IMR-90 (cell line): ENCODE results near the gene SLC25A25. TPM values are rescaled to one million over a fixed set of nuclear protein-coding genes. Genes with fewer than 3 reads are reported as not detected.

Experiments used
- ATAC-seq: fragments of 200-7000 bp; cut with Tn5 transposase; 2 replicates; pipeline ENCODE4 v1.9.1; 2020; ENCODE audit warnings: low read depth, mild to moderate bottlenecking, moderate library complexity
- BruUV-seq: library from RNA; stranded (reverse); fragments of 400-500 nt; replicated peaks from 2 replicates; lab custom pipeline; 2021; lab: Mats Ljungman, UMichigan
- CTCF ChIA-PET: fragments of 300-600 bp; formaldehyde crosslinking; extraction: SDS; loops from one replicate; lab custom pipeline; 2021; ENCODE audit warnings: antibody characterized with exemption; lab: Yijun Ruan, JAX
- POLR2A ChIA-PET: fragments of 300-600 bp; sonication (Branson Sonifier 250); formaldehyde crosslinking; loops from one replicate; lab custom pipeline; 2022; ENCODE audit warnings: antibody characterized with exemption; ENCODE audit not compliant: unreplicated experiment; lab: Charles Lee
- DNase-seq: peaks from one replicate; pipeline ENCODE4 v3.0.0; 2013
- H2AFZ ChIP-seq: replicated peaks from 2 replicates; pipeline ENCODE3; 2013; ENCODE audit warnings: low read length, mild to moderate bottlenecking; ENCODE audit not compliant: poor library complexity
- H2AK5ac ChIP-seq: 2 replicates; pipeline ENCODE4 v1.6.1; 2013; ENCODE audit warnings: low read depth, low read length, inconsistent platforms
- H2AK9ac ChIP-seq: replicated peaks from 2 replicates; pipeline ENCODE3; 2013; ENCODE audit warnings: mild to moderate bottlenecking, low read depth, low read length, moderate library complexity; ENCODE audit not compliant: poor library complexity
- H2BK120ac ChIP-seq: 2 replicates; pipeline ENCODE4 v1.6.1; 2013; ENCODE audit warnings: low read depth, low read length, inconsistent platforms
- H2BK15ac ChIP-seq: 3 replicates; pipeline ENCODE4 v1.6.1; 2013; ENCODE audit warnings: low read depth, low read length, inconsistent platforms
- H2BK20ac ChIP-seq: 2 replicates; pipeline ENCODE4 v1.6.1; 2013; ENCODE audit warnings: low read depth, mild to moderate bottlenecking, inconsistent platforms, low read length, moderate library complexity
- H2BK5ac ChIP-seq: 2 replicates; pipeline ENCODE4 v1.6.1; 2013; ENCODE audit warnings: mild to moderate bottlenecking, low read depth, low read length, inconsistent platforms; ENCODE audit not compliant: poor library complexity, severe bottlenecking
- H3K14ac ChIP-seq: replicated peaks from 2 replicates; pipeline ENCODE4 v1.6.1; 2013; ENCODE audit warnings: low read depth, low read length, inconsistent platforms
- H3K18ac ChIP-seq: 2 replicates; pipeline ENCODE4 v1.6.1; 2013; ENCODE audit warnings: low read depth, low read length, control low read depth
- H3K23ac ChIP-seq: 2 replicates; pipeline ENCODE4 v1.6.1; 2013; ENCODE audit warnings: low read depth, low read length, inconsistent platforms
- H3K27ac ChIP-seq: 2 replicates; pipeline ENCODE4 v1.5.1; 2013; ENCODE audit warnings: mild to moderate bottlenecking, control low read depth, low read length; ENCODE audit not compliant: insufficient read depth
- H3K27me3 ChIP-seq: 2 replicates; pipeline ENCODE4 v1.6.1; 2013; ENCODE audit warnings: low read length; ENCODE audit not compliant: control insufficient read depth, insufficient read depth
- H3K36me3 ChIP-seq: 2 replicates; pipeline ENCODE4 v1.6.1; 2013; ENCODE audit warnings: low read length, mixed read lengths; ENCODE audit not compliant: control insufficient read depth, insufficient read depth
- H3K4ac ChIP-seq: 2 replicates; pipeline ENCODE4 v1.6.1; 2013; ENCODE audit warnings: low read depth, low read length, inconsistent platforms
- H3K4me1 ChIP-seq: 2 replicates; pipeline ENCODE4 v1.6.1; 2013; ENCODE audit warnings: low read length, mixed read lengths; ENCODE audit not compliant: control insufficient read depth, insufficient read depth
- H3K4me2 ChIP-seq: 2 replicates; pipeline ENCODE4 v1.6.1; 2013; ENCODE audit warnings: low read depth, mild to moderate bottlenecking, control low read depth, low read length, moderate library complexity
- H3K4me3 ChIP-seq: 2 replicates; pipeline ENCODE4 v1.5.1; 2013; ENCODE audit warnings: low read depth, mild to moderate bottlenecking, control low read depth, low read length, moderate library complexity; ENCODE audit not compliant: insufficient read depth
- H3K56ac ChIP-seq: 2 replicates; pipeline ENCODE4 v1.6.1; 2013; ENCODE audit warnings: low read length, inconsistent platforms; ENCODE audit not compliant: insufficient read depth; ENCODE audit errors: extremely low read depth
- H3K79me1 ChIP-seq, 2 experiments: 2 replicates each; pipeline ENCODE4 v1.6.1; 2013; ENCODE audit warnings: low read length in 2 of 2, inconsistent platforms in 1 of 2, low read depth in 1 of 2
- H3K9ac ChIP-seq: 2 replicates; pipeline ENCODE4 v1.6.1; 2013; ENCODE audit warnings: low read depth, low read length, control low read depth
- H3K9me1 ChIP-seq: 2 replicates; pipeline ENCODE4 v1.6.1; 2013; ENCODE audit warnings: low read length, inconsistent platforms; ENCODE audit not compliant: insufficient read depth
- H3K9me3 ChIP-seq: 2 replicates; pipeline ENCODE4 v1.6.1; 2013; ENCODE audit warnings: low read length; ENCODE audit not compliant: control insufficient read depth, insufficient read depth
- H4K20me1 ChIP-seq: 2 replicates; pipeline ENCODE4 v1.6.1; 2013; ENCODE audit warnings: low read length, inconsistent platforms; ENCODE audit not compliant: insufficient read depth
- H4K5ac ChIP-seq: 2 replicates; pipeline ENCODE4 v1.6.1; 2013; ENCODE audit warnings: mild to moderate bottlenecking, low read depth, low read length, control low read depth
- H4K8ac ChIP-seq, 2 experiments: 2 replicates each; pipeline ENCODE4 v1.6.1; 2013; ENCODE audit warnings: low read depth in 2 of 2, low read length in 2 of 2, control low read depth in 1 of 2, inconsistent platforms in 1 of 2
- H4K91ac ChIP-seq: 2 replicates; pipeline ENCODE4 v1.6.1; 2013; ENCODE audit warnings: low read depth, low read length, inconsistent platforms; ENCODE audit not compliant: insufficient read depth
- CHD1 ChIP-seq: IDR thresholded peaks from 2 replicates; pipeline ENCODE4 v1.6.1; 2012; ENCODE audit warnings: low read depth, low read length, improper control_type of control experiment
- CTCF ChIP-seq: conservative IDR thresholded peaks from 2 replicates; pipeline ENCODE4 v1.5.1; 2012; ENCODE audit warnings: mild to moderate bottlenecking, low read depth, low read length, improper control_type of control experiment
- ELK1 ChIP-seq: fragments of 150-350 bp; IDR thresholded peaks from 2 replicates; pipeline ENCODE4 v1.6.1; 2016; ENCODE audit warnings: low read depth, mild to moderate bottlenecking, low read length, moderate library complexity, borderline replicate concordance
- MXI1 ChIP-seq: IDR thresholded peaks from 2 replicates; pipeline ENCODE4 v1.6.1; 2012; ENCODE audit warnings: low read depth, mild to moderate bottlenecking, low read length, moderate library complexity, borderline replicate concordance
- POLR2A ChIP-seq: IDR thresholded peaks from 2 replicates; pipeline ENCODE4 v1.6.1; 2012; ENCODE audit warnings: mild to moderate bottlenecking, low read depth, low read length
- RAD21 ChIP-seq: IDR thresholded peaks from 2 replicates; pipeline ENCODE4 v1.6.1; 2012; ENCODE audit warnings: low read length, improper control_type of control experiment
- RCOR1 ChIP-seq: IDR thresholded peaks from 2 replicates; pipeline ENCODE4 v1.6.1; 2012; ENCODE audit warnings: mild to moderate bottlenecking, low read length, improper control_type of control experiment; ENCODE audit not compliant: insufficient replicate concordance
- USF2 ChIP-seq: fragments of 150-350 bp; IDR thresholded peaks from 2 replicates; pipeline ENCODE4 v1.6.1; 2017; ENCODE audit warnings: mild to moderate bottlenecking, antibody characterized with exemption, low read length, low read depth
- WGBS, 2 experiments: methylation state at CpG; one replicate each; pipeline versions ENCODE4 v1.1.5 to v1.1.7; 2013; ENCODE audit warnings: missing lambda C conversion rate in 2 of 2; ENCODE audit not compliant: insufficient read length in 1 of 2; ENCODE audit errors: extremely low coverage in 2 of 2; 5-methylcytosine and 5-hydroxymethylcytosine counted together
- dilution Hi-C: fragments of 300-500 bp; cut with HindIII; formaldehyde crosslinking; loops from one replicate; pipeline ENCODE4 v1.14.3; 2018; ENCODE audit warnings: low sequenced_read_pairs; ENCODE audit not compliant: unreplicated experiment
- in situ Hi-C: fragments of 300-500 bp; cut with MboI; formaldehyde crosslinking; loops from 3 replicates; pipeline ENCODE4 v1.14.3; 2019; ENCODE audit warnings: low sequenced_read_pairs, inconsistent platforms, mixed read lengths
- intact Hi-C: fragments of 100-400 bp; cut with micrococcal nuclease; formaldehyde crosslinking; loops from 2 replicates; pipeline ENCODE4 v1.10.0; 2022
- polyA plus RNA-seq, 3 experiments: library from polyadenylated mRNA; depleted of rRNA; stranded (reverse); fragments of >200 nt; gene quantifications; 2 replicates each; pipeline ENCODE4 v1.2.3, GENCODE V29; 2012; ENCODE audit warnings: low replicate concordance in 1 of 3
- total RNA-seq: library from RNA; depleted of rRNA; stranded (reverse); fragments of >200 nt; gene quantifications from 2 replicates; pipeline ENCODE4 v1.2.3, GENCODE V29; 2012

SLC25A25 gene
- total and polyA plus RNA-seq, 2 of the 4 experiments (the other 2 are of a cell fraction): 14.0 to 17.9 TPM

- no peak overlapping the region for H2AFZ ChIP-seq
- TF ChIP-seq ELK1 (no peak), RAD21 (no peak), POLR2A (no peak), MXI1 (no peak), CTCF (0 out of 2 replicates have a peak, but pooled peaks have one; percentile 15), RCOR1 (no peak), CHD1 (no peak), USF2 (no peak)
- no peak overlapping the region for H2AK9ac ChIP-seq
- H3K14ac ChIP-seq: no peak overlapping the region
- H3K4ac ChIP-seq: no peak overlapping the region
- ChIA-PET CTCF (no interaction called here), POLR2A (no interaction called here)
- peaks cover 13% of the 10 kb centered on the region; the same call in 1 of the 2 replicates for H3K27me3 ChIP-seq
- H4K20me1 ChIP-seq: no peaks in the 10 kb centered on the region; the same call in 1 of the 2 replicates
- dilution Hi-C loops: no loop called here
- H3K9me3 ChIP-seq: no peaks in the 10 kb centered on the region
- H3K36me3 ChIP-seq: no peaks in the 10 kb centered on the region
- DNase-seq (no peak), ATAC-seq (no peak)
- H3K4me1 ChIP-seq: no peaks in the 10 kb centered on the region
- no peaks in the 10 kb centered on the region for H3K9me1 ChIP-seq
- in situ Hi-C loops: no loop called here
- H2BK5ac ChIP-seq: no peak overlapping the region
- H4K91ac ChIP-seq: no peak overlapping the region
- H3K23ac ChIP-seq: no peak overlapping the region
- H3K27ac ChIP-seq: no peak overlapping the region
- H3K79me1 ChIP-seq: no peaks in the 10 kb centered on the region
- BruUV-seq: no TSS peak
- no peak overlapping the region for H3K56ac ChIP-seq
- no peak overlapping the region for H2BK120ac ChIP-seq
- no peak overlapping the region for H3K18ac ChIP-seq
- H4K8ac ChIP-seq: no peak overlapping the region
- H3K4me3 ChIP-seq: no peak overlapping the region
- no peak overlapping the region for H2BK15ac ChIP-seq
- H3K4me2 ChIP-seq: no peak overlapping the region
- WGBS, 2 experiments: 66% methylated on average over 13 of the region's 19 CpGs; no CpG with 5 or more reads in 1 of the 2 experiments
- H3K9ac ChIP-seq: no peak overlapping the region
- intact Hi-C loops: no loop called here
- H4K5ac ChIP-seq: no peak overlapping the region
- H2AK5ac ChIP-seq: no peak overlapping the region
- no peak overlapping the region for H2BK20ac ChIP-seq
These were observed 82.7 kb downstream of the SLC25A25 start for GRCh38 chr9:128150594-128151308.
